Thyroid gland (tissue), 4 donors: Measurements from ENCODE around the gene PFN3. TPM values are rescaled to one million over a fixed set of nuclear protein-coding genes. Genes with fewer than 3 reads are reported as not detected.

Experiments used
- DNase-seq, 2 donors: peaks; one replicate each; pipeline ENCODE4 v3.0.0-alpha.2; 2019
- H3K27ac ChIP-seq, 3 donors: fragments of 200-600 bp; sonication (generic); 1 replicate in 2 of 3; 2 replicates in 1 of 3; pipeline ENCODE4 v1.5.1; 2016 to 2019; ENCODE audit warnings: mild to moderate bottlenecking in 1 of 3, moderate library complexity in 1 of 3
- H3K27me3 ChIP-seq: fragments of 200-600 bp; sonication (generic); one replicate; pipeline ENCODE4 v1.5.1; 2019
- H3K36me3 ChIP-seq, 2 donors: fragments of 200-600 bp; sonication (generic); one replicate each; pipeline ENCODE4 v1.5.1; 2016 to 2019
- H3K4me1 ChIP-seq, 2 donors: fragments of 200-600 bp; sonication (generic); one replicate each; pipeline ENCODE4 v1.5.1; 2017 to 2019
- H3K4me3 ChIP-seq, 3 donors: fragments of 200-600 bp; sonication (generic); replicated peaks in 1 of 3; 1 replicate in 2 of 3; 2 replicates in 1 of 3; pipeline ENCODE4 v1.5.1; 2016; ENCODE audit warnings: mild to moderate bottlenecking in 1 of 3
- H3K9me3 ChIP-seq: fragments of 200-600 bp; sonication (generic); one replicate; pipeline ENCODE4 v1.5.1; 2017
- CTCF ChIP-seq, 6 experiments: fragments of 200-600 bp in 3 of 6; fragments of 450-650 bp in 3 of 6; sonication (generic) in 3 of 6; IDR thresholded peaks; one replicate each; pipeline ENCODE4 v1.5.1; 2016 to 2019; ENCODE audit warnings: antibody characterized with exemption in 6 of 6, mild to moderate bottlenecking in 2 of 6, inconsistent platforms in 1 of 6, moderate library complexity in 1 of 6
- POLR2A ChIP-seq, 2 donors: fragments of 450-650 bp; IDR thresholded peaks; one replicate each; pipeline ENCODE4 v1.6.1; 2017; ENCODE audit warnings: antibody characterized with exemption in 2 of 2, mild to moderate bottlenecking in 2 of 2, moderate library complexity in 1 of 2
- WGBS, 2 donors: methylation state at CpG; one replicate each; pipeline ENCODE4 v1.1.5; 2017; 5-methylcytosine and 5-hydroxymethylcytosine counted together
- intact Hi-C: fragments of 100-400 bp; cut with DNase I; formaldehyde crosslinking; loops from one replicate; pipeline ENCODE4 v1.15.1; 2023
- total RNA-seq, 4 donors: library from RNA; depleted of rRNA; stranded (reverse); fragments of >200 nt; gene quantifications; one replicate each; pipeline ENCODE4 v1.2.3, GENCODE V29; 2016

The PFN3 gene
- total RNA-seq, 4 donors from 2014 or later, result not detected

- Histone ChIP-seq H3K36me3 (no peaks in the 10 kb centered on the region), H3K4me3 (peak overlapping the region in 2 of 3 donors; percentile 21 to 51), H3K9me3 (no peaks in the 10 kb centered on the region), H3K27me3 (no peaks in the 10 kb centered on the region), H3K4me1 (peaks cover 16 to 24% of the 10 kb centered on the region in 2 donors), H3K27ac (no peak overlapping the region)
- intact Hi-C loops, result no loop called here
- WGBS, 2 donors, result 1% methylated on average over 17 of the region's 52 CpGs; no CpG with 5 or more reads in 1 of the 2 donors
- TF ChIP-seq CTCF (IDR thresholded peaks at IDR 0.05), result no peak
- TF ChIP-seq POLR2A (IDR thresholded peaks at IDR 0.05), result no peak
- peak; percentile 28 to 38 for DNase-seq
Observed at GRCh38 chr5:177447066-177447610, 46.7 kb upstream of the PFN3 start.

GRCh38 chr5:177446200-177447065 is 46.0 kb upstream of the PFN3 start, which contains the start of gene PRR7:
PRR7 (plus strand) TSS chr5:177446814; CDS start chr5:177455068, 8,254 bp downstream.
- peak; percentile 56 for DNase-seq
- Histone ChIP-seq H3K27me3 (no peaks in the 10 kb centered on the region), H3K4me1 (peaks cover 16 to 24% of the 10 kb centered on the region in 2 donors), H3K9me3 (no peaks in the 10 kb centered on the region), H3K4me3 (peak within 1 kb of the TSS in 2 of 3 donors; percentile 21 to 51), H3K27ac (no peak within 1 kb of the TSS), H3K36me3 (peaks cover 0 to 2% of the 10 kb centered on the region in 2 donors)
- 2 to 6% methylated on average over 9 to 22 of the region's 89 CpGs for WGBS, 2 donors
- intact Hi-C loops, result no loop called here
- TF ChIP-seq CTCF (IDR thresholded peaks at IDR 0.05), result no peak
- TF ChIP-seq POLR2A (IDR thresholded peaks at IDR 0.05), result no peak

GRCh38 chr5:177445917-177446199 is 45.4 kb upstream of the PFN3 start:
- H3K36me3 ChIP-seq, result peaks cover 0 to 2% of the 10 kb centered on the region in 2 donors
- DNase-seq, result no peak
- intact Hi-C loops, result no loop called here
- TF ChIP-seq POLR2A (IDR thresholded peaks at IDR 0.05), result no peak
- TF ChIP-seq CTCF (IDR thresholded peaks at IDR 0.05), result no peak
- WGBS, 2 donors, result 4 to 6% methylated on average over 8 of the region's 8 CpGs
- peaks cover 16 to 24% of the 10 kb centered on the region in 2 donors for H3K4me1 ChIP-seq
- no peaks in the 10 kb centered on the region for H3K9me3 ChIP-seq
- H3K4me3 ChIP-seq, result peak overlapping the region in 1 of 3 donors; percentile 51
- H3K27ac ChIP-seq, result no peak overlapping the region
- H3K27me3 ChIP-seq, result no peaks in the 10 kb centered on the region

GRCh38 chr5:177445052-177445916 is 44.8 kb upstream of the PFN3 start:
- no peak for DNase-seq
- peaks cover 0 to 2% of the 10 kb centered on the region in 2 donors for H3K36me3 ChIP-seq
- peaks cover 16 to 24% of the 10 kb centered on the region in 2 donors for H3K4me1 ChIP-seq
- H3K27me3 ChIP-seq, result no peaks in the 10 kb centered on the region
- H3K27ac ChIP-seq, result no peak overlapping the region
- no peaks in the 10 kb centered on the region for H3K9me3 ChIP-seq
- 48 to 54% methylated on average over 8 to 10 of the region's 10 CpGs for WGBS, 2 donors
- no peak overlapping the region for H3K4me3 ChIP-seq
- TF ChIP-seq POLR2A (IDR thresholded peaks at IDR 0.05) (no peak), CTCF (IDR thresholded peaks at IDR 0.05) (no peak)
- intact Hi-C loops, result no loop called here
